ENCODE results near the gene C16orf92.

C16orf92 gene

GRCh38 chr16:30054451-30054850, 31.5 kb downstream of the C16orf92 start:
- Histone ChIP-seq H3K36me3 (replicated peaks in 1 of 2; ENCODE audit: control insufficient read depth in 2 of 2, insufficient read depth in 2 of 2, low read length in 2 of 2) (peaks cover 2 to 28% of the 10 kb centered on the region in 2 donors), H2BK15ac (ENCODE audit: low read length) (no peak overlapping the region), H3K27ac (replicated peaks; ENCODE audit: low read length) (no peak overlapping the region), H2BK5ac (ENCODE audit: low read length) (no peak overlapping the region), H2BK120ac (ENCODE audit: low read depth, low read length) (no peak overlapping the region), H2BK12ac (ENCODE audit: low read length) (peak overlapping the region; percentile 4), H2AK5ac (ENCODE audit: low read depth, low read length) (no peak overlapping the region), H3K4ac (ENCODE audit: low read length) (no peak overlapping the region), H3K23ac (ENCODE audit: low read depth, low read length, poor library complexity) (no peak overlapping the region), H3K4me1 (ENCODE audit: control insufficient read depth in 2 of 2, insufficient read depth in 1 of 2, low read depth in 1 of 2, low read length in 2 of 2) (peaks cover 4 to 6% of the 10 kb centered on the region in 2 donors), H3K14ac (ENCODE audit: low read length) (no peak overlapping the region), H4K91ac (ENCODE audit: low read depth, low read length, poor library complexity) (peak overlapping the region; percentile 14), H3K27me3 (ENCODE audit: control insufficient read depth in 3 of 3, insufficient read depth in 3 of 3, low read depth in 1 of 3, low read length in 3 of 3) (no peaks in the 10 kb centered on the region), H3K4me3 (ENCODE audit: low read length in 2 of 2) (peak overlapping the region in 1 of 2 donors; percentile 28), H3K9ac (ENCODE audit: low read depth, low read length, poor library complexity) (peak overlapping the region; percentile 32), H3K79me1 (ENCODE audit: low read depth, low read length) (no peaks in the 10 kb centered on the region), H3K4me2 (ENCODE audit: insufficient read depth, low read length, poor library complexity, severe bottlenecking) (no peak overlapping the region), H2AFZ (ENCODE audit: low read length) (no peak overlapping the region), H4K8ac (ENCODE audit: low read depth, low read length) (no peak overlapping the region), H3K9me3 (replicated peaks in 1 of 2; ENCODE audit: control insufficient read depth in 2 of 2, insufficient read depth in 1 of 2, low read depth in 1 of 2, low read length in 2 of 2) (no peaks in the 10 kb centered on the region), H3K18ac (ENCODE audit: low read length) (no peak overlapping the region)
- no CpG with 5 or more reads among the region's 8 CpGs for WGBS, 2 donors (ENCODE audit: extremely low coverage in 2 of 2, insufficient read length in 2 of 2, insufficient replicate concordance in 1 of 2)
- no peak for DNase-seq (ENCODE audit: low spot score)

- Histone ChIP-seq H3K27me3 (ENCODE audit: control insufficient read depth in 3 of 3, insufficient read depth in 3 of 3, low read depth in 1 of 3, low read length in 3 of 3) (no peaks in the 10 kb centered on the region), H3K9me3 (replicated peaks in 1 of 2; ENCODE audit: control insufficient read depth in 2 of 2, insufficient read depth in 1 of 2, low read depth in 1 of 2, low read length in 2 of 2) (no peaks in the 10 kb centered on the region), H2BK15ac (ENCODE audit: low read length) (no peak overlapping the region), H4K91ac (ENCODE audit: low read depth, low read length, poor library complexity) (no peak overlapping the region), H2BK12ac (ENCODE audit: low read length) (no peak overlapping the region), H4K8ac (ENCODE audit: low read depth, low read length) (no peak overlapping the region), H3K18ac (ENCODE audit: low read length) (no peak overlapping the region), H3K36me3 (replicated peaks in 1 of 2; ENCODE audit: control insufficient read depth in 2 of 2, insufficient read depth in 2 of 2, low read length in 2 of 2) (peaks cover 2 to 34% of the 10 kb centered on the region in 2 donors), H2AFZ (ENCODE audit: low read length) (no peak overlapping the region), H3K4me3 (ENCODE audit: low read length in 2 of 2) (peak overlapping the region in 1 of 2 donors; percentile 28), H3K4me2 (ENCODE audit: insufficient read depth, low read length, poor library complexity, severe bottlenecking) (no peak overlapping the region), H2BK120ac (ENCODE audit: low read depth, low read length) (no peak overlapping the region), H3K4ac (ENCODE audit: low read length) (no peak overlapping the region), H3K9ac (ENCODE audit: low read depth, low read length, poor library complexity) (no peak overlapping the region), H3K23ac (ENCODE audit: low read depth, low read length, poor library complexity) (no peak overlapping the region), H2AK5ac (ENCODE audit: low read depth, low read length) (no peak overlapping the region), H3K27ac (replicated peaks; ENCODE audit: low read length) (no peak overlapping the region), H2BK5ac (ENCODE audit: low read length) (no peak overlapping the region), H3K14ac (ENCODE audit: low read length) (no peak overlapping the region), H3K79me1 (ENCODE audit: low read depth, low read length) (no peaks in the 10 kb centered on the region), H3K4me1 (ENCODE audit: control insufficient read depth in 2 of 2, insufficient read depth in 1 of 2, low read depth in 1 of 2, low read length in 2 of 2) (peaks cover 4 to 6% of the 10 kb centered on the region in 2 donors)
- whole genome bisulfite sequencing, 2 donors (ENCODE audit: extremely low coverage in 2 of 2, insufficient read length in 2 of 2, insufficient replicate concordance in 1 of 2): no CpG with 5 or more reads among the region's 10 CpGs
- no peak for DNase-seq (ENCODE audit: low spot score)
Measured at GRCh38 chr16:30054959-30055553, 32.1 kb downstream of the C16orf92 start.

- WGBS, 2 donors (ENCODE audit: extremely low coverage in 2 of 2, insufficient read length in 2 of 2, insufficient replicate concordance in 1 of 2): no CpG with 5 or more reads among the region's 4 CpGs
- DNase-seq (ENCODE audit: low spot score): no peak
- no peaks in the 10 kb centered on the region for H3K9me3 ChIP-seq (replicated peaks in 1 of 2; ENCODE audit: control insufficient read depth in 2 of 2, insufficient read depth in 1 of 2, low read depth in 1 of 2, low read length in 2 of 2)
- no peak overlapping the region for H3K9ac ChIP-seq (ENCODE audit: low read depth, low read length, poor library complexity)
- no peak overlapping the region for H4K91ac ChIP-seq (ENCODE audit: low read depth, low read length, poor library complexity)
- no peak overlapping the region for H2AK5ac ChIP-seq (ENCODE audit: low read depth, low read length)
- peaks cover 12% of the 10 kb centered on the region in 2 donors for H3K4me1 ChIP-seq (ENCODE audit: control insufficient read depth in 2 of 2, insufficient read depth in 1 of 2, low read depth in 1 of 2, low read length in 2 of 2)
- H3K27me3 ChIP-seq (ENCODE audit: control insufficient read depth in 3 of 3, insufficient read depth in 3 of 3, low read depth in 1 of 3, low read length in 3 of 3): no peaks in the 10 kb centered on the region
- no peak overlapping the region for H2AFZ ChIP-seq (ENCODE audit: low read length)
- no peak overlapping the region for H3K4ac ChIP-seq (ENCODE audit: low read length)
- H2BK120ac ChIP-seq (ENCODE audit: low read depth, low read length): no peak overlapping the region
- no peak overlapping the region for H3K14ac ChIP-seq (ENCODE audit: low read length)
- H2BK15ac ChIP-seq (ENCODE audit: low read length): no peak overlapping the region
- H3K36me3 ChIP-seq (replicated peaks in 1 of 2; ENCODE audit: control insufficient read depth in 2 of 2, insufficient read depth in 2 of 2, low read length in 2 of 2): peaks cover 3 to 44% of the 10 kb centered on the region in 2 donors
- no peak overlapping the region for H3K23ac ChIP-seq (ENCODE audit: low read depth, low read length, poor library complexity)
- H3K18ac ChIP-seq (ENCODE audit: low read length): no peak overlapping the region
- H3K4me2 ChIP-seq (ENCODE audit: insufficient read depth, low read length, poor library complexity, severe bottlenecking): no peak overlapping the region
- no peak overlapping the region for H3K27ac ChIP-seq (replicated peaks; ENCODE audit: low read length)
- no peak overlapping the region for H2BK12ac ChIP-seq (ENCODE audit: low read length)
- H3K79me1 ChIP-seq (ENCODE audit: low read depth, low read length): no peaks in the 10 kb centered on the region
- H2BK5ac ChIP-seq (ENCODE audit: low read length): no peak overlapping the region
- H3K4me3 ChIP-seq (ENCODE audit: low read length in 2 of 2): no peak overlapping the region
- H4K8ac ChIP-seq (ENCODE audit: low read depth, low read length): no peak overlapping the region
Measured at GRCh38 chr16:30060346-30060745, 37.3 kb downstream of the C16orf92 start.

DNA sequence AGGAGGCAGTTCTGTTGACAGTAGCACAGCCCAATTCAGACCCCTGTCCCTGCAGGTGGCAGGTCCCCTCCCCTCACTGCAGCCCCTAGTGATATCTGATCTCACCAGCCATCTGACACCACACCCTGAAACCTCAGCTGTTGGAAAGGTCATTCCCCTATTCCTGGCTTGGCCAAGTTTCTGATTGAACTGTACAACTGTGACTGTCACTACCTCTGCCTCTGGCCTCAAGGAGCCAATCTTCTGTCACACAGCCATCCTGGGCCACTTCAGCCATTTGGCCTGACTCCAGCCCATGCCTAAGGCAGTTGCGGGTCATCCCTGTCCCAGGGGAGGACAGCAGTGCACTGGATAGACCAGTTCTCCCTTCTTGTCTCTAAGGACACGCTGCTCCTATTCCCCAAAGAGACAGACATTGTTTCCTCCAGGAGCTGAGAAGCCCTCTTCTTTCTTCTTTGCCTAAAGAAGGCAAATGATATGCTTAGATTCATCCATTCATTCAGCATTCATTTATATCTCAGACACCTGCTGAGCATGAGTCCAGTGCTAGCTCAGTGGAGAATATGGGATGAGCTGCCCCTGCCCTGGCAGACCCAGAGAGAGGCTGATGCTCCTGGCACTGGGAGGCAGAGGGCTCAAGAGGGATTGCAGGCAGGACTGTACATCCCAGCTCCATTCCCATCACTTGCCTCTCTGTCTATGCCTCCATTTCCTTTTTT, 38.0 kb downstream of the C16orf92 start:
- Histone ChIP-seq H3K4me3 (ENCODE audit: low read length in 2 of 2) (no peak overlapping the region), H2AK5ac (ENCODE audit: low read depth, low read length) (no peak overlapping the region), H3K27ac (replicated peaks; ENCODE audit: low read length) (no peak overlapping the region), H2BK12ac (ENCODE audit: low read length) (no peak overlapping the region), H3K14ac (ENCODE audit: low read length) (no peak overlapping the region), H3K27me3 (ENCODE audit: control insufficient read depth in 3 of 3, insufficient read depth in 3 of 3, low read depth in 1 of 3, low read length in 3 of 3) (no peaks in the 10 kb centered on the region), H4K8ac (ENCODE audit: low read depth, low read length) (no peak overlapping the region), H3K4ac (ENCODE audit: low read length) (no peak overlapping the region), H3K23ac (ENCODE audit: low read depth, low read length, poor library complexity) (no peak overlapping the region), H3K4me2 (ENCODE audit: insufficient read depth, low read length, poor library complexity, severe bottlenecking) (no peak overlapping the region), H2BK15ac (ENCODE audit: low read length) (no peak overlapping the region), H3K4me1 (ENCODE audit: control insufficient read depth in 2 of 2, insufficient read depth in 1 of 2, low read depth in 1 of 2, low read length in 2 of 2) (peaks cover 12% of the 10 kb centered on the region in 2 donors), H3K18ac (ENCODE audit: low read length) (no peak overlapping the region), H3K36me3 (replicated peaks in 1 of 2; ENCODE audit: control insufficient read depth in 2 of 2, insufficient read depth in 2 of 2, low read length in 2 of 2) (peaks cover 3 to 42% of the 10 kb centered on the region in 2 donors), H3K9me3 (replicated peaks in 1 of 2; ENCODE audit: control insufficient read depth in 2 of 2, insufficient read depth in 1 of 2, low read depth in 1 of 2, low read length in 2 of 2) (no peaks in the 10 kb centered on the region), H2BK120ac (ENCODE audit: low read depth, low read length) (no peak overlapping the region), H2AFZ (ENCODE audit: low read length) (no peak overlapping the region), H3K79me1 (ENCODE audit: low read depth, low read length) (peaks cover 3% of the 10 kb centered on the region), H3K9ac (ENCODE audit: low read depth, low read length, poor library complexity) (peak overlapping the region; percentile 64), H2BK5ac (ENCODE audit: low read length) (no peak overlapping the region), H4K91ac (ENCODE audit: low read depth, low read length, poor library complexity) (no peak overlapping the region)
- WGBS, 2 donors (ENCODE audit: extremely low coverage in 2 of 2, insufficient read length in 2 of 2, insufficient replicate concordance in 1 of 2): no CpG with 5 or more reads among the region's 2 CpGs
- no peak for DNase-seq (ENCODE audit: low spot score)

Measured in neuronal stem cell (in vitro differentiated cells).